Measurements from ENCODE around the gene BNIPL. TPM values are rescaled to one million over a fixed set of nuclear protein-coding genes. Genes with fewer than 3 reads are reported as not detected.
A peak's percentile ranks its signal among the peaks of the same experiment; 100 is the strongest.

The BNIPL gene
- total RNA-seq, 1 donor from 2014 or later, result 27.7 TPM

DNA sequence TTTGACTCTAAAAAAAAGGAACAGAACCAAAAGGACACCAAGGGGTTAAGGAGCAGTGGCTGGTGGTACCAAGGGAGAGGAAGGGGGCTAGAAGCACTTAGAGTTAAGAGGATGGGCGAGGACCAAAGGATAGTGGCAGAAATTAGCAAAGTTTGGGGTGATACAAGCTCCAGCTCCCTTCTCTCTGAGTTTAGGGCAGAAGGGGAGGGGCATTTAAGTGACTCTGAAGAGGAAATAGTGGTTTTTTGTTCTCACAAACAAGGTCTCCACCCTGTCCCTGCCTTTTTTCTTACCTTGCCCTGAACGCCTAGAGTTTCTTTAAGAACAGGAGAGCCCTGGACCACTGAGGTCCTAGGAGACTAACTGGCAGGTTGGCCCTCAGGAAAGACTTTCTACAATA, 19.8 kb downstream of the BNIPL start:
- H3K4me3 Mint-ChIP-seq, result peak overlapping the region; percentile 88
- no peaks in the 10 kb centered on the region for H3K9me3 Mint-ChIP-seq
- peaks cover 28% of the 10 kb centered on the region for H3K4me1 Mint-ChIP-seq (ENCODE audit: unreplicated experiment)
- peak overlapping the region; percentile 79 for H3K27ac Mint-ChIP-seq
- no peak for DNase-seq (ENCODE audit: extremely low spot score, unreplicated experiment)
- TF ChIP-seq, protein P1, sequence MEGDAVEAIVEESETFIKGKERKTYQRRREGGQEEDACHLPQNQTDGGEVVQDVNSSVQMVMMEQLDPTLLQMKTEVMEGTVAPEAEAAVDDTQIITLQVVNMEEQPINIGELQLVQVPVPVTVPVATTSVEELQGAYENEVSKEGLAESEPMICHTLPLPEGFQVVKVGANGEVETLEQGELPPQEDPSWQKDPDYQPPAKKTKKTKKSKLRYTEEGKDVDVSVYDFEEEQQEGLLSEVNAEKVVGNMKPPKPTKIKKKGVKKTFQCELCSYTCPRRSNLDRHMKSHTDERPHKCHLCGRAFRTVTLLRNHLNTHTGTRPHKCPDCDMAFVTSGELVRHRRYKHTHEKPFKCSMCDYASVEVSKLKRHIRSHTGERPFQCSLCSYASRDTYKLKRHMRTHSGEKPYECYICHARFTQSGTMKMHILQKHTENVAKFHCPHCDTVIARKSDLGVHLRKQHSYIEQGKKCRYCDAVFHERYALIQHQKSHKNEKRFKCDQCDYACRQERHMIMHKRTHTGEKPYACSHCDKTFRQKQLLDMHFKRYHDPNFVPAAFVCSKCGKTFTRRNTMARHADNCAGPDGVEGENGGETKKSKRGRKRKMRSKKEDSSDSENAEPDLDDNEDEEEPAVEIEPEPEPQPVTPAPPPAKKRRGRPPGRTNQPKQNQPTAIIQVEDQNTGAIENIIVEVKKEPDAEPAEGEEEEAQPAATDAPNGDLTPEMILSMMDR (conservative IDR thresholded peaks at IDR 0.05), result no peak
- no peaks in the 10 kb centered on the region for H3K27me3 Mint-ChIP-seq
- H3K36me3 Mint-ChIP-seq, result peaks cover 25% of the 10 kb centered on the region

DNA sequence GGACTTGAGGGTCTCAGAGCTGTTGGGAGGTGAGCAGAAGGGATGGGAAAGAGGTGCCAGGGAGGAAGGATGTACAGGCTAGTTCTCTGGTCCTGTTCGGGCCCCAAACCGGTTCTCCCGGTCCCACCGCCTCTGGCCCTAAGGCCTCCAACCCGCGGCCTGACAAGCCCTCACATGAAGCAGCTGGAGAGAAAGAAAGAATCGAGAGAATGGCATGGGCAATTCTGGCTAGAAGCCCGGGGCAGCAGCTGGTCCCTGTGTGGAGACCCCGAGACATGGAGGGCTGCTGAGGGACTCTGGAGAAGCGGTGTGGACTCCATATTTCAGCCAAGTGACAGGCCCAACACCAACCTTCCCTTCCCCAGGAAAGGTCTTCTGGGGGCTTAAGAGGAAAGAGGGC, 22.3 kb downstream of the BNIPL start:
- peaks cover 42% of the 10 kb centered on the region for H3K4me1 Mint-ChIP-seq (ENCODE audit: unreplicated experiment)
- peaks cover 24% of the 10 kb centered on the region for H3K36me3 Mint-ChIP-seq
- peak overlapping the region; percentile 88 for H3K4me3 Mint-ChIP-seq
- TF ChIP-seq, protein P1 (conservative IDR thresholded peaks at IDR 0.05), result no peak
- peak overlapping the region; percentile 79 for H3K27ac Mint-ChIP-seq
- no peaks in the 10 kb centered on the region for H3K27me3 Mint-ChIP-seq
- DNase-seq (ENCODE audit: extremely low spot score, unreplicated experiment), result no peak
- no peaks in the 10 kb centered on the region for H3K9me3 Mint-ChIP-seq

DNA sequence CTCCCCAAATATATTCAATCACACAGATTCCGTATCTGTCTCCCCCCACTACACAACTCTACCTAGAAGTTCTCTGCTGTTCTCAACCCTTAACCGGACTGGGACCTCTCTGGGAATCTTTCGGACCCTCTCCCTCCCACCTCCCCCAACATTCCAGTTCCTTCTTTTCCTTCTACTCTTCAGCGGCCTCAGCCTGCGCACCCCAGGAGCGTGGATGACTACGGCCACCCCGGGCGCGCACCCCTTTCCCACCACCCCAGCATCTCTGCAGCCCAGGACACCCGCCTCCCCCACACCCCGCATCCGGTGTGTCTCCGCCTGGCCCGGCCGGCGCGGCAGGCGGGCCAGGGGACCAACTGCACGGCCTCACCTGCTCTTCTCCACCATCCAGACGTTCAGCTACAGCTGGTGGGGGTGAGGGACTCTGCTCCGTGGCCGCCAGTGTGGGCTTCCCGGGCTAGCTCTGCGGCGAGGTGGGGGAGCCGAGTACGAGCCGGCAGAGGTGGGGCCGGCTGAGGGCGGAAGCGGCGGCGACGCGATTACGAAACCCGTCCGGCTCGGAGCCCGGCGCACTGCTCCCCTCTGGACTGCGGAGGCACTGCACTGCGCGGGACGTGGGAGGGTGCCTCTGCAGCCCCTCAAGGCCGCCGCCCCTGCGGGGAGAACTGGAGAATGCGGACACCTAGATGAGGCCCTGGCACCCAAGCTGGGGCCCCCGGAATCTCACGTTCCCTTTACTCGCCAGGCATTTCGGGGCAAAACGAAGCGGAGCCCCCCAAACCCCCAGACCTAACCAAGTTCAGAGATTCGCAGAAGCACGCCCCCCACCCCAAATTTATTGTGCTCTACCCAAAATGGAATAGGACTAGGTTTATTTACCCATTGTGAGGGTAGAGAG, 23.0 kb downstream of the BNIPL start, which contains the start of gene CDC42SE1:
Gene CDC42SE1, minus strand, starts transcription at position 514 of the 898 bp plus-strand sequence. CDS start 3,892 bp downstream, outside the sequence.
- Mint-ChIP-seq H3K9me3 (no peaks in the 10 kb centered on the region), H3K4me3 (peak within 1 kb of the TSS; percentile 88), H3K27me3 (no peaks in the 10 kb centered on the region), H3K4me1 (ENCODE audit: unreplicated experiment) (peaks cover 42% of the 10 kb centered on the region), H3K27ac (peak within 1 kb of the TSS; percentile 79), H3K36me3 (peaks cover 21% of the 10 kb centered on the region)
- TF ChIP-seq, protein P1 (conservative IDR thresholded peaks at IDR 0.05), result peak; percentile 83
- DNase-seq (ENCODE audit: extremely low spot score, unreplicated experiment), result peak; percentile 89

DNA sequence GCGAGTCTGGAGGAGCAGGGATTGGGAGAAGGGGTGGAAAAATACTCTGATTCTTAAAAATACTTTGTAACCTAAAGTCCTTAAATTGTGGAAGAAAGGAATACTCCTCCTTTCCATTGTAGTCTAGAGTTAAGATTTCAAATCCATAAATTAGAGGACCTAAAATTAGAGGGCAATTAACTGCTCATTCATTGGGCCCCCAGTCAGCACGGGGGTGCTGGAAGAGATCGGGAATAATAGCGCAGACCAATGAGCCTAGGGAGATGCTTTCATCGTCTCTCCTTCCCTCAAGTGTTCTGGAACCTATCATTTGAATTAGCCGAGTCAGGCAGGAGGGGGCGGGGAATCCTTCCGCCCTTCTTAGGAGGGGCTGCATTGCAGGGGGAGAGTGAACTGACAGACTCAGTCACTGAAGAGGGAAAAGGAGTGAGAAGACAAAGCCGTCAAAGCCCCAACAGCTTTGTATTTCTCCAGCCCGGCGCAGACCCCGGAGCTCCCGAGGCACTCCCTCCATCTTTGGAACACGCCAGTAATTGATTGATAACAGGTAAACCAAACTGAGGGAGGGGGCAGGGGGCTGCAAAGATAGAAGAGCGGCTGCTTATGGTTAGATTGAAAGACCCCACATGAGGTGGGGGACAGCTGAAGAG, 23.7 kb downstream of the BNIPL start, which contains the start of gene MLLT11:
Gene MLLT11, plus strand, starts transcription at position 391 of the 650 bp plus-strand sequence. CDS start 6,828 bp downstream, outside the sequence.
- no peaks in the 10 kb centered on the region for H3K27me3 Mint-ChIP-seq
- peak; percentile 76 for DNase-seq (ENCODE audit: extremely low spot score, unreplicated experiment)
- H3K4me3 Mint-ChIP-seq, result peak within 1 kb of the TSS; percentile 88
- TF ChIP-seq, protein P1 (conservative IDR thresholded peaks at IDR 0.05), result no peak
- H3K9me3 Mint-ChIP-seq, result no peaks in the 10 kb centered on the region
- peaks cover 38% of the 10 kb centered on the region for H3K4me1 Mint-ChIP-seq (ENCODE audit: unreplicated experiment)
- H3K27ac Mint-ChIP-seq, result peak within 1 kb of the TSS; percentile 79
- peaks cover 16% of the 10 kb centered on the region for H3K36me3 Mint-ChIP-seq

DNA sequence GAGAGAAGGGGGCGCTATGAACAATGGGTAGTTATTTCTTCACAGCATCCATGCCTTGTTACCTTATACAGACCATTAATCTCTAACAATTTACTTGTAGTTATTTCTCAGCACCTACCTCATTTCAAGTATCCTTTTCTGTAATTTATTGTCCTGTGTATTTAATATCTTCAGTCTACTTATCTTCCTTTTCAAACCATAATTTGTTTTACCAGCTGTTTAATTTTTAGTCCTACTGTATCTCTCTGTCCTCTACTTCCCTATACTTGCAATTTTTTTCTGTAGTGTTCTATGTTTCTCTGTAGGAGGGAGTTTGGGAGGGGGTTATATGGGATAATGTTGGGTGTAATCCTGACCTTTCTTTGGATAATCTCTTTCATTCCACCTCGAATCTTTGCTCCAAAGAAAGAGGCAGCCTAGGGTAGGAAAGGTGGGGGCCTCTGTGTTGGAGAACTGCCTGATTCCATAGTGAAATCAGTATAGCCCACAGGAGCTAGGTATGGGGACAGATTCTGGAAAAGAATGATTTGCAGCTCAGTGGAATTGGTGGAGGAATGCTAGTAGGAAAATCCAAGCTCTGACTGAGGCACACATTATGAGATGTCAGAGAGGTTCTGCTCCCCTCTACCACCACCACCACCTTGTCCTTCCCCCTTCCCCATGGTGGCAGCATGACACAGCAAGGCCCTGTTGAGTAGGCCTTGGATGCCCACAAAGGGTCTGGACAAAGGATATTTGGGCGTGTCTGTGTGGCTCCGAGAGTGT, 24.5 kb downstream of the BNIPL start:
- H3K27me3 Mint-ChIP-seq, result no peaks in the 10 kb centered on the region
- H3K36me3 Mint-ChIP-seq, result peaks cover 18% of the 10 kb centered on the region
- H3K4me3 Mint-ChIP-seq, result peak overlapping the region; percentile 88
- peak overlapping the region; percentile 79 for H3K27ac Mint-ChIP-seq
- no peak for DNase-seq (ENCODE audit: extremely low spot score, unreplicated experiment)
- H3K9me3 Mint-ChIP-seq, result no peaks in the 10 kb centered on the region
- H3K4me1 Mint-ChIP-seq (ENCODE audit: unreplicated experiment), result peaks cover 36% of the 10 kb centered on the region
- TF ChIP-seq, protein P1 (conservative IDR thresholded peaks at IDR 0.05), result no peak
